Naive thymus-derived CD8-positive, alpha-beta T cell (primary cell): ENCODE measurements around the gene PTPRM. TPM values are rescaled to one million over a fixed set of nuclear protein-coding genes. Genes with fewer than 3 reads are reported as not detected.

ENCODE experiments used
- ATAC-seq, 2 donors: fragments of 150-1000 bp; cut with Tn5 transposase in 1 of 2; sonication (Bioruptor Pico), chemical (Tn5 transposase) in 1 of 2; 1 replicate in 1 of 2; 2 replicates in 1 of 2; pipeline ENCODE4 v1.10.0; 2021; ENCODE audit warnings: mild to moderate bottlenecking in 2 of 2, moderate library complexity in 2 of 2
- POLR2A ChIA-PET: fragments of 350-600 bp; sonication (Branson Sonifier 250); formaldehyde crosslinking; loops from one replicate; lab custom pipeline; 2021; ENCODE audit warnings: antibody characterized with exemption; lab: Charles Lee
- DNase-seq, 10 donors: peaks; one replicate each; pipeline versions ENCODE4 v3.0.0 to v3.0.0-alpha.2; 2020 to 2022
- H3K27ac Mint-ChIP-seq, 10 donors: one replicate each; pipeline ENCODE4 v1.8.0; 2020 to 2022; ENCODE audit warnings: mild to moderate bottlenecking in 10 of 10, mixed read lengths in 10 of 10, moderate library complexity in 4 of 10, inconsistent platforms in 1 of 10
- H3K27me3 Mint-ChIP-seq, 5 donors: one replicate each; pipeline ENCODE4 v1.8.0; 2021 to 2022; ENCODE audit warnings: mixed read lengths in 5 of 5
- H3K36me3 Mint-ChIP-seq, 3 donors: one replicate each; pipeline ENCODE4 v1.8.0; 2020 to 2022; ENCODE audit warnings: mixed read lengths in 3 of 3, mild to moderate bottlenecking in 2 of 3, inconsistent platforms in 1 of 3
- H3K4me1 Mint-ChIP-seq, 4 donors: one replicate each; pipeline ENCODE4 v1.8.0; 2021 to 2022; ENCODE audit warnings: mixed read lengths in 4 of 4
- H3K4me3 Mint-ChIP-seq, 10 donors: one replicate each; pipeline ENCODE4 v1.8.0; 2020 to 2022; ENCODE audit warnings: mild to moderate bottlenecking in 10 of 10, mixed read lengths in 10 of 10, moderate library complexity in 6 of 10, inconsistent platforms in 1 of 10
- H3K9me3 Mint-ChIP-seq, 9 donors: one replicate each; pipeline ENCODE4 v1.8.0; 2020 to 2022; ENCODE audit warnings: mixed read lengths in 9 of 9, mild to moderate bottlenecking in 3 of 9, inconsistent platforms in 1 of 9, moderate library complexity in 1 of 9
- polyA plus RNA-seq, 3 donors: library from polyadenylated mRNA; unstranded; fragments of 300-500 nt; fragmentation: Illumina TruSeq; gene quantifications; one replicate each; pipeline ENCODE4 v1.2.3, GENCODE V29; 2021
- total RNA-seq, 8 experiments: library from RNA in 2 of 8; stranded (reverse) in 2 of 8; gene quantifications; one replicate each; pipeline ENCODE4 v1.2.3 and lab custom pipeline; 2021 to 2026

PTPRM gene
- total and polyA plus RNA-seq, 5 experiments from 2014 or later: 0.28 to 12.1 (median 0.52) TPM

- Mint-ChIP-seq H3K27me3 (peaks cover 0 to 2% (median 0%) of the 10 kb centered on the region in 5 donors), H3K4me3 (no peak overlapping the region), H3K27ac (no peak overlapping the region), H3K36me3 (no peaks in the 10 kb centered on the region), H3K9me3 (peaks cover 0 to 4% (median 0%) of the 10 kb centered on the region in 9 donors), H3K4me1 (no peaks in the 10 kb centered on the region)
- ATAC-seq (no peak), DNase-seq (no peak)
- POLR2A ChIA-PET: no interaction called here
Observed at GRCh38 chr18:7548221-7548620, 18.9 kb upstream of the PTPRM start.

GRCh38 chr18:7548721-7549120, 18.4 kb upstream of the PTPRM start:
- Mint-ChIP-seq H3K27me3 (peaks cover 0 to 2% (median 0%) of the 10 kb centered on the region in 5 donors), H3K9me3 (peaks cover 0 to 6% (median 0%) of the 10 kb centered on the region in 9 donors), H3K27ac (no peak overlapping the region), H3K36me3 (no peaks in the 10 kb centered on the region), H3K4me1 (no peaks in the 10 kb centered on the region), H3K4me3 (no peak overlapping the region)
- no peak for ATAC-seq
- POLR2A ChIA-PET: no interaction called here
- DNase-seq: no peak

GRCh38 chr18:7557973-7558372, 9.1 kb upstream of the PTPRM start:
- Mint-ChIP-seq H3K4me1 (no peaks in the 10 kb centered on the region), H3K4me3 (no peak overlapping the region), H3K27me3 (peaks cover 10 to 18% (median 17%) of the 10 kb centered on the region in 5 donors), H3K27ac (no peak overlapping the region), H3K9me3 (peaks cover 0 to 13% (median 0%) of the 10 kb centered on the region in 9 donors), H3K36me3 (no peaks in the 10 kb centered on the region)
- DNase-seq: no peak
- ATAC-seq: no peak
- POLR2A ChIA-PET: no interaction called here

- Mint-ChIP-seq H3K4me3 (no peak overlapping the region), H3K4me1 (no peaks in the 10 kb centered on the region), H3K36me3 (no peaks in the 10 kb centered on the region), H3K27me3 (peaks cover 13 to 20% (median 17%) of the 10 kb centered on the region in 5 donors), H3K9me3 (peaks cover 0 to 7% (median 0%) of the 10 kb centered on the region in 9 donors), H3K27ac (no peak overlapping the region)
- no peak for DNase-seq
- ATAC-seq: no peak
- POLR2A ChIA-PET: no interaction called here
Observed at GRCh38 chr18:7558769-7559168, 8.3 kb upstream of the PTPRM start.

- Mint-ChIP-seq H3K27ac (no peak overlapping the region), H3K27me3 (peaks cover 16 to 23% (median 21%) of the 10 kb centered on the region in 5 donors), H3K9me3 (peaks cover 0 to 4% (median 0%) of the 10 kb centered on the region in 9 donors), H3K4me1 (no peaks in the 10 kb centered on the region), H3K36me3 (no peaks in the 10 kb centered on the region), H3K4me3 (no peak overlapping the region)
- POLR2A ChIA-PET: no interaction called here
- DNase-seq: no peak
- no peak for ATAC-seq
Observed at GRCh38 chr18:7559709-7560319, 7.3 kb upstream of the PTPRM start.

- H3K4me1 Mint-ChIP-seq: peaks cover 0 to 6% (median 2%) of the 10 kb centered on the region in 4 donors
- POLR2A ChIA-PET: no interaction called here
- DNase-seq (no peak), ATAC-seq (no peak)
- H3K36me3 Mint-ChIP-seq: no peaks in the 10 kb centered on the region
- H3K9me3 Mint-ChIP-seq: no peaks in the 10 kb centered on the region
- peaks cover 23 to 34% (median 33%) of the 10 kb centered on the region in 5 donors for H3K27me3 Mint-ChIP-seq
- no peak overlapping the region for H3K27ac Mint-ChIP-seq
- H3K4me3 Mint-ChIP-seq: no peak overlapping the region
Observed at GRCh38 chr18:7561909-7562460, 5.1 kb upstream of the PTPRM start.

- no peak for ATAC-seq
- peaks cover 22 to 33% (median 29%) of the 10 kb centered on the region in 5 donors for H3K27me3 Mint-ChIP-seq
- DNase-seq: no peak
- H3K9me3 Mint-ChIP-seq: no peaks in the 10 kb centered on the region
- no peaks in the 10 kb centered on the region for H3K36me3 Mint-ChIP-seq
- H3K27ac Mint-ChIP-seq: no peak overlapping the region
- POLR2A ChIA-PET: no interaction called here
- H3K4me1 Mint-ChIP-seq: peaks cover 0 to 6% (median 2%) of the 10 kb centered on the region in 4 donors
- H3K4me3 Mint-ChIP-seq: no peak overlapping the region
Observed at GRCh38 chr18:7562491-7562890, 4.6 kb upstream of the PTPRM start.

- POLR2A ChIA-PET: no interaction called here
- Mint-ChIP-seq H3K4me3 (peak overlapping the region in 8 of 10 donors; percentile 4 to 57 (median 39)), H3K4me1 (peaks cover 0 to 11% (median 2%) of the 10 kb centered on the region in 4 donors), H3K9me3 (peaks cover 0 to 9% (median 0%) of the 10 kb centered on the region in 9 donors), H3K27me3 (peaks cover 30 to 52% (median 40%) of the 10 kb centered on the region in 5 donors), H3K27ac (no peak overlapping the region), H3K36me3 (peaks cover 0 to 9% (median 2%) of the 10 kb centered on the region in 3 donors)
- no peak for DNase-seq
- ATAC-seq: no peak
Observed at GRCh38 chr18:7565677-7566076, 1.4 kb upstream of the PTPRM start.

GRCh38 chr18:7566244-7566566, 911 bp upstream of the PTPRM start:
- Mint-ChIP-seq H3K9me3 (peaks cover 0 to 10% (median 0%) of the 10 kb centered on the region in 9 donors), H3K27ac (no peak overlapping the region), H3K27me3 (peaks cover 31 to 54% (median 46%) of the 10 kb centered on the region in 5 donors), H3K36me3 (peaks cover 0 to 9% (median 2%) of the 10 kb centered on the region in 3 donors), H3K4me1 (peaks cover 0 to 11% (median 2%) of the 10 kb centered on the region in 4 donors), H3K4me3 (peak overlapping the region in 6 of 10 donors; percentile 4 to 57 (median 43))
- no peak for DNase-seq
- POLR2A ChIA-PET: no interaction called here
- ATAC-seq: no peak

GRCh38 chr18:7567474-7568425, 634 bp downstream of the PTPRM start:
- ATAC-seq (no peak), DNase-seq (peak in 3 of 10 donors; percentile 3 to 12 (median 7))
- peaks cover 0 to 11% (median 2%) of the 10 kb centered on the region in 4 donors for H3K4me1 Mint-ChIP-seq
- peak overlapping the region in 1 of 10 donors; percentile 22 for H3K4me3 Mint-ChIP-seq
- peaks cover 32 to 55% (median 48%) of the 10 kb centered on the region in 5 donors for H3K27me3 Mint-ChIP-seq
- peaks cover 0 to 9% (median 2%) of the 10 kb centered on the region in 3 donors for H3K36me3 Mint-ChIP-seq
- POLR2A ChIA-PET: no interaction called here
- peaks cover 0 to 10% (median 0%) of the 10 kb centered on the region in 9 donors for H3K9me3 Mint-ChIP-seq
- no peak overlapping the region for H3K27ac Mint-ChIP-seq

GRCh38 chr18:7568426-7568825, 1.3 kb downstream of the PTPRM start:
- H3K4me3 Mint-ChIP-seq: peak overlapping the region in 9 of 10 donors; percentile 36 to 67 (median 51)
- H3K27me3 Mint-ChIP-seq: peaks cover 33 to 62% (median 54%) of the 10 kb centered on the region in 5 donors

GRCh38 chr18:7571626-7572025, 4.5 kb downstream of the PTPRM start:
- Mint-ChIP-seq H3K36me3 (peaks cover 0 to 9% (median 2%) of the 10 kb centered on the region in 3 donors), H3K27me3 (peaks cover 19 to 48% (median 34%) of the 10 kb centered on the region in 5 donors), H3K4me3 (no peak overlapping the region), H3K9me3 (peaks cover 0 to 14% (median 0%) of the 10 kb centered on the region in 9 donors), H3K4me1 (peaks cover 0 to 6% (median under 1%) of the 10 kb centered on the region in 4 donors), H3K27ac (no peak overlapping the region)
- POLR2A ChIA-PET: no interaction called here
- ATAC-seq (no peak), DNase-seq (no peak)

More at GRCh38 chr18:7568426-7568825, 1.3 kb downstream of the PTPRM start:
- ATAC-seq: no peak
- H3K9me3 Mint-ChIP-seq: peaks cover 0 to 14% (median 0%) of the 10 kb centered on the region in 9 donors
- no peak overlapping the region for H3K27ac Mint-ChIP-seq
- H3K4me1 Mint-ChIP-seq: peaks cover 0 to 11% (median 2%) of the 10 kb centered on the region in 4 donors
- POLR2A ChIA-PET: no interaction called here
- peaks cover 0 to 9% (median 2%) of the 10 kb centered on the region in 3 donors for H3K36me3 Mint-ChIP-seq
- DNase-seq: peak in 1 of 10 donors; percentile 4
